ENCODE data around the gene ZFX.

The ZFX gene

DNA sequence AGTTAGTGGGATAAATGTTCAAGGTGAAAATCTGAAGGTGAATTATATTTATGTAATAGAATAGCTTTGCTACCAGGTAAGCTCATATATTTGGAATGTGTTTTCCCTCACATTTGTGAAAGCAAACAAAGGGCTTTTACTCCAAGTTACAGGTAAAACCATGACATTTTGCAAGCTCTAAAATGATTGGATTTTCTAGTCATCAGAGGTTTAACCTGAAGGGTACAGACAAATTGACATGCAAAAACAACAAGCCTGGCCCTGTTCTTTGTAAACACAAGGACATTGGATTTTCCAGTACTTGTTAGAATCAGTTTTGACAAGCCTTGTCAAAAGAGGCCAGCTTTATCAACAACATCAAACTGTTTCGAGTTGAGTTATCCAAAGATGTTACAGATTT, 51.7 kb downstream of the ZFX start:
- no peak for DNase-seq (ENCODE audit: low read depth in 1 of 2, low spot score in 1 of 2)

DNA sequence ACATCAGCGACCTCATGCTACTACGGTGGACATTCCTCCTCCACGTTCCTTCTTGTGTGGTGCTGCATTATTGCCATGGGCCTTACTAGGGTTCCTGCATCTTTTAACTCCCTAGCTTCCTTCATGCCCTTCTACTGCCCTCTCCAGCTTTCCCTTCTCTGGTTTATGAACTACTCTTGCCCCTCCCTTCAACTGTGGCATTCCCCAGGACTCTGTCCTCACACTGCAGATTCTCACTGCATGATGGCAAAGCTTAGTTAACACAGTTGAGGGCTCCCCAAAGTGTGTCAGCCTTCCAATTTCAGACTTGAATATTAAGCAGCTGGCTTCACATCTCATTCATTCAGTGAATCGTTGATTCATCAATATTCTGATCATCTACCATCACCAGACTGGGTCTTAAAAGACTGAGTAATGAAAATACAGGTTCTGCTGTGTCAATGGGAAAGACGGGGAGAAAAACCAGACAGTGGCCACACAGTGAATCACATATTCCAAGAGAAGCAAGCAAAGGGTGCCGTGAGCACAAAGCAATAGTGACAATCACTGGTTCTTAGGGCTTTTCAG, 53.0 kb downstream of the ZFX start:
- no peak for DNase-seq (ENCODE audit: low read depth in 1 of 2, low spot score in 1 of 2)

DNA sequence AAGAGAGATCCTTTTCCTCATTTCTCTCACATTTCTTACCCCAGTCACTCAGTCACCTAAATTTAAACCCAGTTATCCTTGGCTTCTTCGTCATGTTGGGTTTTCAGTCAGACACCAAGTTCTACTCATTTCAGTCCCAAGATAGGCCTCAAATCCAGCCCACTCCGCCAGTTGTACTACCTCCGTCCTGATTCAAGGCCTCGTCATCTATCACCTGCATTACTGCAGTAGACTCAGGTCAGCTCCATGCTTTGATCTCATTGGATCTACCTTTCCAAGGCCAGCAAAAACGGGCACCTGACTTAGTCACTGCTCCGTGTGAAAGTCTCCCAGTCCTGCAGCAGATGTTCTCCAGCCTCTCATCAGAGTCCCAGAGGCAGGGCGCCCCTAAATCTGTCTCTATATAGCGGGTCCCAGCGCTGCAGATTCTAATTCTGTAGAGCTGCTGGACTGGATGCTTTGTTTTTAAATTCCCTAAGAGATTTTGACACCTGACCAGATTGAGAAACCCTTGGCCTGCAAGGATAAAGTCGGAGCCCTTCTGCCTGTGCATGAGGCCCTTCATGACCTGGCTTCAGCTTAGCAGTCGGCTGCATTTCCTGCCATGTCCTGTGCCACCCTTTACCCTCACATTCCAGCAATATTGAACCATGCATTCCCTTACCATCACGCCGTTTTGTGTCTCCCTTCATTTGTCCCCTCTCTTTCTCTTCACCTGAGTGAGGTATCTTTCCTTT, 53.7 kb downstream of the ZFX start:
- DNase-seq (ENCODE audit: low read depth in 1 of 2, low spot score in 1 of 2): no peak

DNA sequence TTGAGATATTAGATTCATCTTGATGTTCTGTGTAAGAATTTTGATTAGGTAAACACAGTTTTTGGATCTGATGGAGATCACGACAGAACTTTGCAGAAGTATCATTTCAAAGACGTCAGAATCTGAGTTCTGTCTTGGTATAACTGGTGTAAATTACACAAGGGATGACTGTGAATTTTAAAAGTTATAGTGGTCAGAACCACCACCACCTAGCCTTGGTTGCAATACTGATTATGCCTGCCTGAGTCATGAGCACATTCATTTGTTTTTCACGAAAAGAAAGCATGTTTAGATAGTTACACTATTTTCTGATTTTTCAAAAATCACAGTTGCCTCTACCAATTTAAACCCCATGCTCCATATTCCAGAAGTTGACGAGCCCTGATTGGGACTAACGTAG, 54.8 kb downstream of the ZFX start:
- DNase-seq (ENCODE audit: low read depth in 1 of 2, low spot score in 1 of 2): no peak

DNA sequence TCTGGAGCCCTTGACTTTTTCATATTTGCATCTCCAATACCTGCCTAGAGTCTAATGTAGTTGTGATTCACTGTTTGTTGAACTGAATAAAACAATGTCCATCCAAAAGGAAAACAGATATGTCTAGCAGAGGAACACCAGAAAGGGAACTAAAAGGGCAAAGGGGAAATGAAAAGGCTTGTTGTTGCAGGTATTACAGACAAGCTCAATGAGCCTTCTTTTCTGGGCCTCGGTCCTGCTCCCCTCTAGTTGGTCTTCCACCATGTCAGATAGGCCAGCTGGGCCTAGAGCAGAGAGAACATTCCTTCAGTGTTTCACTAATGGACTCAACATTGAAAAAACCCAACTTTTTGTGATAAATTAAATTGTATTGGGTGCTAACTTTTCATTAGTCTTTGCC, 55.4 kb downstream of the ZFX start:
- DNase-seq (ENCODE audit: low read depth in 1 of 2, low spot score in 1 of 2): no peak

DNA sequence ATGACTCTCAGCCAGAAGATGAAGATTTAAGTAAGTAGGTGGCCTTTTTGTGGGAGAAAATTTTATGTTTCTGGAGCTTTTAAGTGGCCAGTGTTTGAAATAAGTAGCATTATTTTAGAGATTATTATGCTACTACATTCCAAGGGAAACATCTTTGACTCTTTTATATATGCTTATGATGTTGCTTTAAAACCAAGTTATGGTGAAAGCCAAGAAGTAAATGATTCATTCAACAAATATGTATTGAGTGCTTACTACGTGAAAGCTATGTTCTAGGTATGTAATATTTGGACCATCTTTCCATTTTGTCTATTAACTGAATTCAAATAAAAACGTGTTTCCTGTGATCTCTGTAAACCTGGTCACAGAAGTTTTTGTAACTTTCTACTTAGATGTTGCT, 58.3 kb downstream of the ZFX start:
- no peak for DNase-seq (ENCODE audit: low read depth in 1 of 2, low spot score in 1 of 2)

DNA sequence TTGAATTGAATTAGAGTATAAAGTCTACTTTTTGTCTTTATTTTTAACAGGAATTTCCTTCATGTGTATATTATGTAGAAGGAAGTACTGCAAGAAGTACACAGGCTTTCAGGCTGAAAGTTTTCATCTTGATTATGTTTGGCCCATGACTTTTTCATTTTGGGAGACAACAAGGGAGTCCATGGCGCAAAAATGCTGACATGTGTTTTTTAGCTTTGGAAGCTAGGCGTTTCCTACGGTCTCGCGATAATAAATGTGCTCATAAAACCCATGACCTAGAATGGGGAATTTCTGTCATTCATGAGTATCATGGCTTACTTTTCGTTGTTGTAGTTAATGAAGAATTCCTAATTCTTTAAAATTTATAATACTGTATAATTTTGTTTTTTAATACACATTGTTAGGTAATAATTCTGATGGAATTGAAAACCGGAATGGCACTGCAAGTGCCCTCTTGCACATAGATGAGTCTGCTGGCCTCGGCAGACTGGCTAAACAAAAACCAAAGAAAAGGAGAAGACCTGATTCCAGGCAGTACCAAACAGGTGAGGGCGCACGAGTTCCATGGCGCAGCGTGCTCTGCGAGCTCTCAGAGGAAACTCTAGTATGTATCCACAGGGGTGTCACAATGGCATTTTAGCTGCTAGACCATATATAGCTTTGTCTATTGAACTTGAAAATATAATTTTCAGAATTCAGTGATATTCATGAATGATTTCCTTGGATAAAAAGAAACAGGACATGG, 59.1 kb downstream of the ZFX start:
- DNase-seq (ENCODE audit: low read depth in 1 of 2, low spot score in 1 of 2): no peak

DNA sequence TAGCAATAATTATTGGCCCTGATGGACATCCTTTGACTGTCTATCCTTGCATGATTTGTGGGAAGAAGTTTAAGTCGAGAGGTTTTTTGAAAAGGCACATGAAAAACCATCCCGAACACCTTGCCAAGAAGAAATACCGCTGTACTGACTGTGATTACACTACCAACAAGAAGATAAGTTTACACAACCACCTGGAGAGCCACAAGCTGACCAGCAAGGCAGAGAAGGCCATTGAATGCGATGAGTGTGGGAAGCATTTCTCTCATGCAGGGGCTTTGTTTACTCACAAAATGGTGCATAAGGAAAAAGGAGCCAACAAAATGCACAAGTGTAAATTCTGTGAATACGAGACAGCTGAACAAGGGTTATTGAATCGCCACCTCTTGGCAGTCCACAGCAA, 60.7 kb downstream of the ZFX start:
- no peak for DNase-seq (ENCODE audit: low read depth in 1 of 2, low spot score in 1 of 2)

DNA sequence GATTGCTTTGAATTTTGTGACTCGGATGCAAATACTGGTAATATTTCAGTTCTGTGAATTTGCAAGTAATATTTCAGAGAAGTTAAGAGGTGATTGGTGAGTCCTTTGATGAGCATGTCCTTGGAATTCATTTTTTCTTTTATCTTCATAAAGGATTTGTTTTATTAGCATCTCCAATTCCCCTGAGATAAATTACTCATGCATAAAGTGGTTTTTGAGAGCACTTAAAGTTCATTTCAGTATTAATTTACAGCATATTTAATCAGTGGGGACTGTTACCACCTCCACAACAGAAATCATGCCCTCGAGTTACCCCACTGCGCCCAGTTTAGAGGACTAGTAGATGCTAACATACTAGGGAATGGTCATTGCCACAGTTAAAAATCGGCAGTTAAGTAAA, 65.0 kb downstream of the ZFX start:
- no peak for DNase-seq (ENCODE audit: low read depth in 1 of 2, low spot score in 1 of 2)

DNA sequence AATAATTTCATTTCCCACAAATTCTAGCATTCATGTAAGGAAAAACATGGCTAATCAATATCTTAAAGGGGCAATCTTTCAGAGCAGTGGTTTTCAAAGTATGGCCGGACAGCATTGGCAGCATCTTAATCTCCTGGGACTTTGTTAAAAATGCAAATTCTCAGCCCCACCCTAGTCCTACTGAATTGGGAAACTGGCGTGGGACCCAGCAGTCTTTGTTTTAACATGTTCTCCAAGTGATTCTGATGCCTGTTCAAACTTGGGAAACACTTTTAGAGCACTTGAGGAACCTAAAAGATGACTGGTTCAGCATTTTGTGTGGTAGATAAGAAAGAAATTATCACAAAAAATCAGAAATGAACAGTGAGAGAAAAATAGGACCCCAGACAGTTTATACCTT, 65.7 kb downstream of the ZFX start:
- DNase-seq (ENCODE audit: low read depth in 1 of 2, low spot score in 1 of 2): no peak

DNA sequence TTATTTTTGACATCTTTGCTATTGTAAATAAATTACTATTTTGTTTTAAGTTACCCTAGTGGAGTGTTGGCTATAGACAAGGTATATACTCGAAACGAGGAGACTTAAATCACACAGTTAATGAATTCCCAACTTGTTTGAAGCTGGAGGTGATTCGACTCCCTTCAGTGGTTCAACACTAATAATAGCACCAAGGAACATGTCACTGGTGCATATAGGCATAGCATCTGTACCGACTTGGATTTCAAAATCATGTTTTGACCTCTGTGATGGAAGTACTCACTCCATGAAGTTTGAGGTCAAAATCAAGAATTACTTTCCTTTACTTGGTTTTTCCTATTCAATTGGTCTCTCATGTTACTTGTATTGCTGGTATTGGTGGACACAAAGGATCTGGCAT, 66.5 kb downstream of the ZFX start:
- no peak for DNase-seq (ENCODE audit: low read depth in 1 of 2, low spot score in 1 of 2)

DNA sequence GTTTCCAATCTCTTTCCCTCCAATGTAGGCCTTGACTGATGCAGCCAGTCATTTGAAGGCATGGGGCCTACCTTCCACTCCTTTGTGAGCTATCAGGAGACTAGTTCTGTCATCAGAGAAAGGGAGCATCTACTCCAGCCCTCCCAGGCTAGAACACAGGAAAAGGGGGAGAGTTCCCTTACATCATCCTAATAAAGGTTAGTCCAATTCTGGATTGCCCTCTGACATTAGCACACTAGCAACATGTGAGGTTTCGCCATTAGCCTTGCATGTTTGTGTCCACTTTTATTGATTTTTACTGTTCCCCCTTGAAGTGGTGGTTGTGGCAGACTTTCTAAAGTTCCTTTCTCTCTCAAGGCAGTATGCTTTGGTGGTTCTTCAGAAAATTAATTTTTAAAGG, 67.3 kb downstream of the ZFX start:
- DNase-seq (ENCODE audit: low read depth in 1 of 2, low spot score in 1 of 2): no peak

DNA sequence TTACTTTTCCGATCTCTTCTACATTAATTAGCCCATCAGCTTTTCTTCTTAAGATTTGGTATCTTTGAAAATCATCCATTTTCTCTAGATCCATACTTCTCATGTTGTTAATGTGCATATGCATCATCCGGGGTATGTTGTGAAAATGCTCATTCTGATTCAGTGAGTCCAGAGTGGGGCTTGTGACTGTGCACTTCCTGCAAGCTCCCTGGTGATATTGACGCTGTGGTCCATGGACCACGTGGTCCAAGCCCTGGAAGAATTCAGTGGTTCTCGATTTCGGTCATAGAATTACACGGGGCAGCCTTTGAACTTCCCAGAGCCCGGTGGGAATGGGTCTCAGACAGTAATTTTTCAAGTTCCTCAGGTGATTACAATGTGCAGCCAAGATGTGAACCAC, 69.8 kb downstream of the ZFX start:
- DNase-seq (ENCODE audit: low read depth in 1 of 2, low spot score in 1 of 2): no peak

DNA sequence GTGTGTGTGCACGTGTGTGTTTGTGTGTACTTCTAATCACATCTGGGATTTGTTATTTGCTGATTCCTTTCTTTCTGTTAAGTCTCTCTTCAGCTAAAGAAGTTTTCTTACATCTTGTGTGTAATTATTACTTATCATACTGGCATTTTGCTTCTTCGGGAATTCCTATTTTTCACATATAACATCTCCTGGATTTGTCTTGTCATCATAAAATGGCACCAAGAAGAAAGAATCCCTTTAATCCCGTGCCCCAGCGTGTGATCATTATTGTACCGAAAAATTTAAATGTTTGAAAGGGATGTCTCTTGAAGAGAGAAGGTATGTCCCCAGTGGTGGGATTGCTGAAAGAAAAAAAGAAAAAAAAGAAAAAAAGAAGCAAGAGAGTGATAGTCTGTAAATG, 72.3 kb downstream of the ZFX start:
- no peak for DNase-seq (ENCODE audit: low read depth in 1 of 2, low spot score in 1 of 2)

DNA sequence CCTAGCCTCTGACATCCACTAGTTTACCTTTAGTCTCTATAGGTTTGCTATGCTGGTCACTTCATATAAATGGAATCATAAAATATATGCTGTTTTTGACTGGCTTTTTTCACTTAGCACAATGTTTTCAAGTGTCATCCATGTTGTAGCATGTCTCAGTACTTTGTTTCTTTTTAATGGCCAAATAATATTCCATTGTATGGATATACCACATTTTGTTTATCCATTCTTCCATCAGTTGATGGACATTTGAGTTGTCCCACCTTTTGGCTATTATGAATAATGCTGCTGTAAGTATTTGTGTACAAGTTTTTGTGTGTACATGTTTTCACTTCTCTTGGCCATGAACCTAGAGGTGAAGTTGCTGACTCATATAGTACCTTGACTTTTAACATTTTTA, 75.7 kb downstream of the ZFX start:
- DNase-seq (ENCODE audit: low read depth in 1 of 2, low spot score in 1 of 2): no peak

DNA sequence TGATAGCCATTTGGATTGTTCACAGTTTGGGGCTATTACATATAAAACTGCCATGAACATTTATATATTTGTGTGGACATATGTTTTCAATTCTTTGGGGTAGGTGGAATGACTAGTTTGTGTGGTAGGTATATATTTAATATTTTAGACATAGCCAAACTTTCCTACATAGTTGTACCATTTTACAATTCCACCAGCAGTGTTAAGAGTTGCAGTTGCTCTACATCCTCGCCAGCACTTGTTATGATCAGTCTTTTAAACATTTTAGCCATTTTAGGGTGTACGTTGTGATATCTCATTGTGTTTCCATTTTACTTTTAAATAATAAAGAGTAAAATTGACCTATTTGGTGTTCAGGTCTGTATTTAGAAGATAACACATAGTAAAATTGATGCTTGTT, 76.6 kb downstream of the ZFX start:
- no peak for DNase-seq (ENCODE audit: low read depth in 1 of 2, low spot score in 1 of 2)

DNA sequence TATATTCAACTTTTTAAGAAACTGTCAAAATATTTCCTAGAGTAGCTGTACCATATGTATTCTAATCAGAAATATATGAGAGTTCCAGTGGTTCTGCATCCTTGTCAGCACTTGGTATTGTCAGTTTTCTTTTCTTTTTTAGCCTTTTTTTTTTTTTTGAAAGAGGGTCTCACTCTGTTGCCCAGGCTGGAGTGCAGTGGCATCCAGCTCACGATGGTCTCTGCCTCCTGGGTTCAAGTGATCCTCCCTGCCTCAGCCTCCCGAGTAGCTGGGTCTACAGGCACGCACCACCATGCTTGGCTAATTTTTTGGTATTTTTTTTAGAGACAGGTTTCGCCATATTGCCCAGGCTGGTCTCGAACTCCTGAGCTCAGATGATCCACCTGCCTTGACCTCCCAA, 79.1 kb downstream of the ZFX start:
- no peak for DNase-seq (ENCODE audit: low read depth in 1 of 2, low spot score in 1 of 2)

DNA sequence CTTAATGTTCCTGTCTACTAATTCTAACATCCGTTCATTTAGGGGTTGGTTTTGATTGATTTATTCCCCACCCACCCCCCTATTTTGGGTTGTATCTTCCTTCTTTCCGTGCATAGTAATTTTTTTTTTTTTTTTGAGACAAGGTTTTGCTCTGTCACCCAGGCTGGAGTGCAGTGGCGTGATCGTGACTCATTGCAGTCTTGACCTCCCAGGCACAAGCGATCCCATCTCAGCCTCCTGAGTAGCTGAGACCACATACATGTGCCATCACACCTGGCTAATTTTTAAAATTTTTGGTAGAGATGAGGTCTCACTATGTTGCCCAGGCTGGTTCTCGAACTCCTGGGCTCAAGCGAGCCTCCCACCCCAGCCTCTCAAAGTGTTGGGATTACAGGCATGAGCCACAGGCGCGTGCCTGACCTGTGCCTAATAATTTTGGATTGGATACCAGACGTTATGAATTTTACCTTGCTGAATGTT, 79.9 kb downstream of the ZFX start:
- DNase-seq (ENCODE audit: low read depth in 1 of 2, low spot score in 1 of 2): no peak

DNA sequence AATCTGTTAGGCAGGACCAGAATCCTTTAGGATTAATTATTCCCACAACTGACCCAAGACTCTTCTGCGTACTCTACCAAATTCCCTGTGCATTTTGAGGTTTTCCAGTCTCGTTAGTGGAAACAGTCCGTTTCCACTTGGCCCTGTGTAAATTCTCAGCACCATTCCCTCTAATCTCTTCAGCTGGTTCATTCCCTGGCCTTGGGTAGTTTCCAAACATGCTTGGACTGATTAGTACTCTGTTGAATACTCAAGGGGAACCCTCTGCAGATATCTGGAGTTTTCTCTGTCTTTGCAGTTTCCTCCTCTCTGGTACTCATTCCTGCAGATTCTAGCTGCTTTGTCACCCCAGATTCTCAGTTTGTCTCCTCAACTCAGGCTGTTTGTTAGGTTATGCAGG, 80.4 kb downstream of the ZFX start:
- no peak for DNase-seq (ENCODE audit: low read depth in 1 of 2, low spot score in 1 of 2)

DNA sequence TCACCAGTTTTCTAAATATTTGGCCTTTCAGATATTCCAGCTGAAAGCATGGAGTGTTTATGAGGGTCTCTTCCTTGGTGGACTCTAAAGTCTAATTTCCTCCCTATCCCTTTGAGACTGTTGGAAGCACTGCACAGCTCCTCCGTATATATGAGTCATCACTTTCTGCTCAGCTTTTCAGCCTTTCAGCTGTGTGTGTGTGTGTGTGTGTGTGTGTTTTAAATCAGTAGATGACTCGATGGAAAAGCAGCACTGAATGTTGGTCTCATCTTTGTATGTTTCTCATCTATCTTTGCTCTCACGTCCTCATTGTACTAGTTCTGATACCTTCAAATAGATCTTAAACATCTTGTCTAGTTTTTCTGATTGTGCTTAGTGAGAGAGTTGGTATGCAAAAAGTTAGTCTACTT, 81.6 kb downstream of the ZFX start:
- no peak for DNase-seq (ENCODE audit: low read depth in 1 of 2, low spot score in 1 of 2)

DNA sequence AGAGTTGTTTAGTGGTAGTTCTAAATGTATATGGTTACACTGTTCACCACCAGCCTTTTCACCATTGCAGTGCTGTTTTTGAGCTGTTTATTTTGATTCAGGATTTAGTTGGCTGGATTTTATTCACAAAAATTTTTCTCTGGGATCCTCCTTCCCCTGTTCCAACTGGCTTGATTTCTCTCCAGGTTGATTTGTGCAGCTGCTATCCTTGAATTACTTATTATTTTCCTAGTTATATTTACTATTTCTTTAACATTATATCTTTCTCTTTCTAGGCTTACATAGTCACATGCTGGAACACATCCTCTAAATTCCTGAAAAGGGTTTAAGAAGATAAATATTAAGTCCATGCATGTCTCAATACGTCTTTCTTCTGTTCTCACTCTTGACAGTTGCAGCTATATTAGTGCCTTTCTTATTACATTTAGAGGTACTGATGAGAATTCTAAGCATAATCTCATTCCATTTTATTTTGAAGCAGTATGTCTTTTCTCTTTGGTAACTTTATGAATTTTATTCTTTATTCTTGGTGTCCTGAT, 82.2 kb downstream of the ZFX start:
- no peak for DNase-seq (ENCODE audit: low read depth in 1 of 2, low spot score in 1 of 2)

DNA sequence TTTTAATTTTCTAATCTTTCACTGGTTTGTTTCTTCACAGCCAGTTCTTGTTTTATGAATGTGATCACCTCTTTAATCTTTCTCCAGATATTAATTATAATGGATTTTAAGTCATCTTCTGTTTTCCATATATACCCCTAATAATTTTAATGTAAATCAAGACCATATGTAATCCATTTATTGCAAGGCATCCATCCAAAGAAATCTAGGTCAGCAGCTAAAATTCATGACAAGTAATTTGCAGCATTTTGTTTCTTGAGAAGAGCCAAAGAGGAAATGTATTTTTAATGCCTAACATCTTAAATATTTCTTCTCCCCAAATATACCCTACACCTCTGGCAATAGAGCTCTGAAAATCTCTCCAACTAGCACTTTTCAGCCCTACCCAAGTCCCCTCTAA, 83.3 kb downstream of the ZFX start:
- DNase-seq (ENCODE audit: low read depth in 1 of 2, low spot score in 1 of 2): no peak
